ENCODE data around the gene TRO. TPM values are rescaled to one million over a fixed set of nuclear protein-coding genes. Genes with fewer than 3 reads are reported as not detected.

Gene TRO
- total RNA-seq, 2 experiments from 2014 or later: 0.87 to 1.5 TPM

DNA sequence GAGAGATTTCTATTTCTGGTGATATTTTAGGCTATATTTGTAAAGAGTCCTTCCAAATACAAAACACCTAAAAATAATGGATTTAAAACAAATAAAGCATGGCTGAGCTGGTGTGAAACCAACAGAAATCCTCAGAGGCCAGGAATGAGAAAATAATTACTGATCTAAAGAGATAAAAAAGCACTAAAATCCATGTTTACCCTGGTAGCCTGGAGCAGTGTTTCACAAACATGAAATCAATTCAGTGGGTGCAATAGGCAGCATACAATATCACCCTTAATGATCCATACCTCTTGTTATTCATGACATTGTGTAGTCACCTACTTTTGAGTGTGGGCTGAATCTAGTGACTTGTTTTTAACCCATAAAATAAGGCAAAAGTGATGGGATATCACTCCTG lies 58.8 kb downstream of the TRO start:
- H3K27me3 Mint-ChIP-seq (ENCODE audit: low read depth): no peaks in the 10 kb centered on the region
- DNase-seq: no peak
- no peaks in the 10 kb centered on the region for H3K36me3 Mint-ChIP-seq (ENCODE audit: low read depth)
- H3K27ac Mint-ChIP-seq: no peak overlapping the region
- no peaks in the 10 kb centered on the region for H3K4me1 Mint-ChIP-seq (ENCODE audit: low read depth)
- ChIA-PET POLR2A (no interaction called here), CTCF (no interaction called here)
- no peak for ATAC-seq
- H3K4me3 Mint-ChIP-seq: no peak overlapping the region
- peaks cover 6% of the 10 kb centered on the region for H3K9me3 Mint-ChIP-seq (ENCODE audit: insufficient read depth)

DNA sequence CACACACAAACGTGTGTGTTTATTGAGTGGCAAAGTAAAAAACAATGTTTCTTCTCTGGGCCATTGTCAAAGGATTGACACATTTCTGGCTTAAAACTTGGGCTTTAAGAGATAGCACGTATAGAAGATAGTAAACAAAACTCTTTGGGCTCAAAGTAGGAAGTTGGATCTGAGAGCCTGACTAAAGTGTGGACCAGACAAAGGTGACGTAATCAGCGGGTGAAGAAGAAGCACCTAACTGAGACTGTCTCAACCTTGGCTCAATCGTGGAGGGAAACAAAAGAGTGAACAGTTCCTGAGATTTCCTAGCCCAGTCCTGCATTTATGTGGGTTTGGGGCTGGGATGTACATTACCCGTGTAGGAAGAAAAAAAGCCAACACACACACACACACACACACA lies 59.7 kb downstream of the TRO start:
- H3K27ac Mint-ChIP-seq: no peak overlapping the region
- H3K36me3 Mint-ChIP-seq (ENCODE audit: low read depth): no peaks in the 10 kb centered on the region
- H3K9me3 Mint-ChIP-seq (ENCODE audit: insufficient read depth): peaks cover 6% of the 10 kb centered on the region
- no peak overlapping the region for H3K4me3 Mint-ChIP-seq
- ChIA-PET POLR2A (no interaction called here), CTCF (no interaction called here)
- H3K27me3 Mint-ChIP-seq (ENCODE audit: low read depth): no peaks in the 10 kb centered on the region
- ATAC-seq (no peak), DNase-seq (no peak)
- H3K4me1 Mint-ChIP-seq (ENCODE audit: low read depth): no peaks in the 10 kb centered on the region

Other genes with a start within 250 kb of the TRO start
- not detected for gene ITIH6, start 122.6 kb upstream of the TRO start, total RNA-seq
- gene MAGED2, start 113.1 kb upstream of the TRO start, total RNA-seq: 10 to 100 TPM; 48.8 to 50.4 TPM
- under 1 TPM; 0.44 to 0.61 TPM for gene PFKFB1, start 73.4 kb downstream of the TRO start, total RNA-seq
- 10 to 100 TPM; 26.9 to 28.0 TPM for gene APEX2, start 79.5 kb downstream of the TRO start, total RNA-seq
- not detected for gene ALAS2, start 110.2 kb downstream of the TRO start, total RNA-seq
- under 1 TPM in 1 of 2 experiments, not detected in 1; 0.97 TPM for gene PAGE2B, start 154.2 kb downstream of the TRO start, total RNA-seq
- not detected for gene PAGE2, start 168.2 kb downstream of the TRO start, total RNA-seq